ENCODE measurements around the gene DCAF15. TPM values are rescaled to one million over a fixed set of nuclear protein-coding genes. Genes with fewer than 3 reads are reported as not detected.

Gene DCAF15
- total RNA-seq, 1 experiment from 2014 or later, result 41.6 TPM

DNA sequence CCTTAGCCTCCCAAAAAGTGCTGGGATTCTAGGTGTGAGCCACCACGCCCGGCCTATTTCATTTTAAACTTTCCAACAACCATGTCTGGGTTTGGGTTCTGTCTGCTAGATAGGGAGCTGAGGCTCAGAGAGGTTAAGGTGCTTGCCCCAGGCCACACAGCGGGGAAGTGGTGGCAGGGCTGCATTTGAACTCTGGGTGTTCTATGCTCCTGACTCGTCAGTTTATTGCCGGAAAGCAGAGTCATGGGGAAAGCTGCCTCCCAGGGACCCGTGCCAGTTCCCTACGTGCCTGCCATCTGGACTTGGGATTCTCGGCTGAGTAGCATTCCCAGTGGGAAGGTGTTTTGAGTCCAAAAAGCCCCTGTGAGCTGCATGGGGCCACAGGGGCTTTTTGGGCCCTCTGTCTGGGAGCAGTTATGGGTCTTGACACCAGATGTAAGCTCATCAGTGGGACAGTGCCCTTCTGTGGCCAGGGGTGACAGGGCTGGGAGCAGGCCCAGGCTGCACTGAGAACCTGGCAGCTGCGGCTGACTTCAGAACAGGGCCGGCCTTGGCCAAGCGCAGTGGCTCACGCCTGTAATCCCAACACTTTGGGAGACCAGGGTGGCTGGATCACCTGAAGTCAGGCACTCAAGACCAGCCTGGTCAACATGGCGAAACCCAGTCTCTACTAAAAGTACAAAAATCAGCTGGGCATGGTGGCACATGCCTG, 42.9 kb downstream of the DCAF15 start:
- no peak for DNase-seq (ENCODE audit: low spot score)

DNA sequence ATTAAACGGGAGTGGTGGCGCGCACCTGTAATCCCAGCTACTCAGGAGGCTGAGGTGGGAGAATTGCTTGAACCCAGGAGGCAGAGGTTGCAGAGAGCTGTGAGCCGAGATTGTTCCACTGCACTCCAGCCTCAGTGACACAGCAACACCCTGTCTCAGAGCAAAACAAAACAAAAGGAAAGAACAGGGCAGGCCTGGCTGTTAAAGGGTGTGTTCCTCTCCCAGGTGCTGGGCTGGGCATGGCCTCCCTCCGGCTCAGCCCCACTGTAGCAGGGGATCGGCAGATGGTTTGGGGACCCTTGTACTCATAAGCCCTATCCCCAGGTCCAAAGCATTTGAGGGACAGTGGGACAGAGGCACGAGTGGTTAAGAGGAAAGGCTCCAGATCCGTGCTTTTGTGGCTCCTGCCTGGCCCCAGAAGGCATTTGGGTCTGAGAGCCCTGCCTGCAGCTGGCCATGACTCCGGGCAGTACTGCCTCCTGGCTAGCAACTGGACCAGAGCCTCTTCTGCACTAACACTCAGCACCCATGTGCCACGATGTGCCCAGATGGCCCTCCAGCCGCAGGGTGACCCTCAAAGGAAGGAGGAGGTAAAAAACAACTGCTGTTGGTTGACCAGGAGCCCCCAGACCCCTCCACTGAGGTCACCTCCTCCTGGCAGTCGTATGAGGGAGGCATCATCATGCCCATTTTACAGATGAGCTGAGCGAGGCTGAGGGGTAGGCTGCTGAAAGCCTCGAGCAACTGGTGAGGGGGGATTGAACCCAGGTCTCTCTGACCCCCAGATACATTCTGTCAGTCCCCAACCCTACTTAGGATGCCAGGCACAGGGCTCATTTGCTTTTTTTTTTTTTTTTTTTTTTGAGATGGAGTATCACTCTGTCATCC, 43.8 kb downstream of the DCAF15 start:
- DNase-seq (ENCODE audit: low spot score), result no peak

DNA sequence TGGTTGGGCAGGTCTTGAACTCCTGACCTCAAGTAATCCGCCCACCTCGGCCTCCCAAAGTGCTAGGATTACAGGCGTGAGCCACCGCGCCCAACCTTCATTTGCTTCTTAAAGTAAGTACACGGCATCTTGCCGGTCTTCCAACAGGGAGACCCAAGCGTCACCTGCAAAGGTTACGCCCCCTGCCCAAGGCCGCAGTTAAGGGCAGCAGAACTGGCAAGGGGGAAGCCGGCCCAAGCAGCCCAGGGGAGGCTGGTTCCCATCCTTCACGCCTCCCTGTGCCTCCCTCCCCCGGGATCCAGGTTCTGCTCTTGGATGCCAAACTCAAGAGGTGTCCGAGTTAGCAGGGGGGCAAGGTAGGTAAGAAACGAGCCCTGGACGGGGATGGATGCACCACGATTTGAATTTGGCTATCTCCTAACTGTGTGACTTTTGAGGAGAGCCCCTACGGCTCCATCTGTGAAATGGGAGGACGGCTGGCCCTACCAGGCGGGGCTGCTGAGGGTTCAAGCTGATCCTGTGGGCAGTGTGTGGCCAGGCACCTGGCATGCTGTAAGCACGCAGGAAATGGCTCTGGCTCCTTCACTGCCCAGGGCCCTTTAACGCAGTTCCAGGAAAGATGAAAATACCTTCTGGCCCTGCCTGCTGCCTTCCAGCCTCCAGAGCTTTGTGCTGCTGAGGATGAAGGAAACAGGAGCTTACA, 44.8 kb downstream of the DCAF15 start:
- no peak for DNase-seq (ENCODE audit: low spot score)

DNA sequence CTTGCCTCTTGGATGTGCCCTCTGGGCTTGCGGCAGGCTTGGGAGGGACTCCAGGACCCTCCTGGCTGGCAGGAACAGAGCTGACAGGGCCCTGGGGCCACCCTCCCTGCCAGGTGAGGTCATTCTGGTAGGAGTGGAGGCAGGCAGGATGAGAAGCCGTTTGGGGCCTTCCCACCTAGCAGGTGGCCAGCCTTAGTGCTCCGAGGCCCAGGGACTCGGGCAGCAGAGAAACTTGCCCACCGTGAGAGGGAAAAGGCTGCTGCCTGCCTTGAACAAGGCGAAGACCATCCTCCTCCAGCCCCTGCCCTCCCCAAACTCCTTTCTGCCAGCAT, 45.3 kb downstream of the DCAF15 start:
- no peak for DNase-seq (ENCODE audit: low spot score)

DNA sequence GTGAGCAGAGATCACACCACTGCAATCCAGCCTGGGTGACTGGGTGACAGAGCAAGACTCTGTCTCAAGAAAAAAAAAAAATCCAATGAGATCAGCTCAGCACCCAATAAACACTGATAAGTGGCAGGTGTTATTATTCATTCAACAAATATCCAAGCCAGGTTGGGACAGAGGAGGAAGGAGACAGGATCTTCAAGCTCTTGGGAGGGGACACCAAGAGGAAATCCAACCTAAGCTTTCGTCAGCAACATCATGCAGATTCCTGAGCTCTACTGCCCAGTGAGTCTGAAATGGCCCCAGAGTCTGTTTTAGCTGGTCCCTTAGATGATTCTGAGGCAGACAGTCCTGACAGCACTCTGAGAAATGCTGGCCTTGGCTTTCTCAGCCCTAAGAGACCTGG, 46.1 kb downstream of the DCAF15 start:
- DNase-seq (ENCODE audit: low spot score), result no peak

DNA sequence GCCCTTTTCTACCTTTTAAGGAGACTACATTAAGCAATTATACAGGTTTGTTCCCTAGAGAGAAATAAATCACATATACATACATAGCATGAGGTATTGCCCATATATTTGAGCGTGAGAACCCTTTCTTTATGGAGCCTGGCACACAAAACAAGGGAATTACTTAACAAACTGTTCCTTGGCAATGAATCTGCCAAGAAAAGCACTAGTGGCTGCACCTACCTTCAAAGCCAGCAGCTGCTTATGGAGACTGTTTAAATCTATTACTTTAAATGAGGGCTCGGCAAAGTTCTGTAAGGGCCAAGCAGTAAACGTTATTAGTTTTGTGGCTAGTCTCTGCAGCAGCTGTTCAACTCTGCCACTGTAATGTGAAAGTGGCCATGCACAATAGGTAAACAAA, 46.8 kb downstream of the DCAF15 start:
- no peak for DNase-seq (ENCODE audit: low spot score)

DNA sequence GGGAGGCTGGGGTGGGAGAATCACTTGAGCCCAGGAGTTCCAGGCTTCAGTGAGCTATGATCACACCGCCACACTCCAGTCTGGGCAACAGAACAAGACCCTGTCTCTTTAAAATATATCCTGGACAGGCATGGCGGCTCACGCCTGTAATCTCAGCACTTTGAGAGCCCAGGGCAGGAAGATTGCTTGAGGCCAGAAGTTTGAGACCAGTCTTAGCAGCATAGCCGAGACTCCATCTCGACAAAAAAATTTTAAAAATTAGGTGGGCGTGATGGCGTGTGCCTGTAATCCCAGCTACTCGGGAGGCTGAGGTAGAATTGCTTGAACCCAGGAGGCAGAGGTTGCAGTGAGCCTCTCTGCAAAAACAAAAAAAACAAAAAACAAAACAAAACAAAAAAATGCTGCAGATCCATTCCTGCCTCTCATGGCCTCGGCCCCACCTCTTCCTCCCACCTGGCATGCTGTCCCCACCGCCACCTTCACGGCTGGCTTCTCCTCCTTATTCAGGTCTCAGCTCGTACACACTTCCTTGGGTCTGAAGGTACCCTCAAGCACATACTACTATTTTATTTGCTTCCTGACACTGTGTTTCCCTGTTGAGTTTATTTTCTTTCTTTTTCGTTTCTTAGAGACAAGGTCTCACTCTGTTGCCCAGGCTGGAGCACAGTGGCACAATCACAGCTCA, 48.5 kb downstream of the DCAF15 start:
- no peak for DNase-seq (ENCODE audit: low spot score)

DNA sequence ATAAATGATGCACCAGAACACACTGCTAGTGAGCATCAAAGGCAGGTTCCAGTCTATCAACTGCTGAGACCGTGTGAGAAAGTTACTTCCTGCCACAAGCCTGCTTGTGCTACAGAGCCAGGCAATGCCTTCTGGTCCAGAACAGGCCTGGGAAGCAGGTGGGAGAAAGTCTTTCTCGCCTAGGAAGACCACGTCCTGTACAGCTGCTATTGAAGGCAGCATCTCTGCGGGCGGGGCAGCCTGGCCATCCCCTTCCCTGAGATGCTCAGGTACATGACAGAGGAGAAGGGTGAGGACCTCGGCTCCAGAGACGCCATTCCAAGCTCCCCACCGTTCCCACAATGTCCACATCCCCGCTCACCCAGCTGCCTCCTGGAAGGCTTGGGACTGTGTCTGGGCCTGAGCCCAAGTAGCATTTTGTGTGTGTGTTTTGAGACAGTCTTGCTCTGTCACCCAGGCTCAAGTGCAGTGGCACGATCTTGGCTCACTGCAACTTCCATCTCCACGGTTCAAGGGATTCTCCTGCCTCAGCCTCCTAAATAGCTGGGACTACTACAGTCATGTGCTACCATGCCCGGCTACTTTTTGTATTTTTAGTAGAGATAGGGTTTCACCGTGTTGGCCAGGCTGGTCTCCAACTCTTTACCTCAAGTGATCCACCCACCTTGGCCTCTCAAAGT, 50.4 kb downstream of the DCAF15 start:
- no peak for DNase-seq (ENCODE audit: low spot score)

DNA sequence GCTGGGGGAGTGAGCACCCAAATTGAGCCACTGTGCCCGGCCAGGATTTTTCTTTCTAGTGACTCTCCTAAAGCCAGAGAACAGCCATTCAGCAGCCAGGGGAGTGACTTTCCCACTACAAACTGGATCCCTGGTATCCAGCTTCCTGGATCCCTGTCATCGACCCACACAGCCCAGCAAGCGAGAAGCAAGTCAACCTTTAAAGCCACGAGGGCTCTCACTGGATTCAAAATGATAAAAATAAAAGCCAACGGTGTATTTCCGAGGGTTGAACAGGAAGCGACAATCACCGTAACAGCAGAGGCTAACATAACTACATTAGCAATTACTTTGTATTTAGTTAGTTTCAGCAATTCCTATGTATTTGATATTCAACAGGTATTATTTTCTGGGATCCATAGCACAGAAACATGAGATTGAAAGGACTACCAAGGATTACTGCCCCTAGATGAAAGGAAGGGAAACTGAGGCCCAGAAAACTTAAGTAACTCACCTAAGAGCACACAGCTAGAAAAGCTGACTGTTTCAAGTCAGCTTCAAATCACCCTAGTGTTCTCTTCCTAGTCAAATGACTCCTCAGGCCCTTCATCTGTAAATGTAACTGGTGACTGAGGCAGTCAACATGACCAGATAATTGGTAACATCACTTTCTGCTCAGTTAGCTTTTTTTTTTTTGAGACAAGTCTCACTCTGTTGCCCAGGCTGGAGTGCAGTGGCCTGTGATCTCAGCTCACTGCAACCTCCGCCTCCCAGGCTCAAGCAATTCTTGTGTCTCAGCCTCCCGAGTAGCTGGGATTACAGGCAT, 51.1 kb downstream of the DCAF15 start:
- DNase-seq (ENCODE audit: low spot score), result no peak

DNA sequence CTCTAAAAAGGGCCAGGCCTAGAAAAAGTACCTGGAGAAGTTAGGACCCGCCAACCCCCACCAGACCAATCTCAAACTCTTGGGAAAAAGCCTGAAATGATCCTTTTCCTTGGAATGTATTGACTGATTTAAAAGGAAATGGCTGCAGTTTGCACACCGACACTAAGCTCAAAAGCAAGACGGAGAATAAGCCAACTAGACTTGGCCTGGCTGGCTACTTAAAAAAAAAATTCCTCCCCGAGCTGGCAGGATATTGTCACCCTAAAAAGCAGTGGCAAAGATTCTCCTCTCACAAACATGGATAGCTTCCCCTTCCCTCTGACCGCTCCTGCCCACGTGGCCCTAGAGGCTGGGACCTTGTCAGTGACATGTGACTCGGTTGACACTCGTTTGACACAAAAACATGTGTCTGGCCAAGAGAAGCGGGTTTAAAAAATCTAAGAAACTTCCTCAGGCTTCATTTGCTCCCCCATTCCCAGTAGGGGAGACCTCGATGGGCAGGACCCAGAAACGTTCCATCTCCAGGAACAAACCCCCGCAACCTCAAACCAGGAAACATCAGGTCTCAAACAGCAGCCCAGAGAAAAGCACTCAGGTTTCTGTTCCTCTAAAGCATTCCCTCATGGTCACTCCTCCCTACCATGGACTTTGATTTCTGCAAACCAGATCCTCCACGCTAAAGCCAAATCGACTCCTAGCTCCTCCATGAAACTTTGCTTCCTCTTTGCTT, 52.5 kb downstream of the DCAF15 start:
- no peak for DNase-seq (ENCODE audit: low spot score)

DNA sequence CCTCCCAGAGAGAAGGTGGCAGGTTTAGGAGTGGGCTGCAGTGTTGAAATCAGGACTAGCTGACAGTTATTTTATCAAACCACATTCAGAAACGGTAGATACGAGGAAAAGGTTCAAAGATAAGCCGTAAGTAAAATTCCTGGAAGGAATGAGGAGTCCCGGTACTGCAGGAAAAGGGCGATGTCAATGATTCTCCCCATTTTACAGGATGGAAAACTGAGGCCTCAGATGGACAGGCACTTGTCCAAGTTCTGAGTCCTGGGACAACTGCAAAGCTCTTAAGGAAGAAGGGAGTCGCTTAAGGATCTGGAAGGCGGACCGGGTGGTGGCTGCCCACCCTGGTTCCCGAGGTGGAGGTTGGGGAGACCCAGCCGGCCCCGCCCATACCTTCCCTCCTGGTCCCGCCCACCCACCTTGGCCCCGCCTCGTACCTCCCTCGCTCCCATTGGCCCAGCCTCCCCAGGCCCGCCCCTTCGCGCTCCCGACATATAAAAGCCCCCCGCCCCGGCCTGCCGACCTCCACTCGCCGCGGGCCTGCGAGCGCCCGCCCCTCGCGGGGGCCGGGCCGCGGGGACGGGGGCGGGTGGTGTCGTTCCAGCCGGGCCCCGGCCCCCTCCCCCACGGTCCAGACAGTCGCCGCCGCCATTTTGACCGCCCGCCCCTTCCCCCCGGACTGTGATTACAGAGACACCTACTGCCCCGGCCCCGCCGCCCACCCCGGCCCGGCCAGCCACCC, 53.2 kb downstream of the DCAF15 start:
- DNase-seq (ENCODE audit: low spot score), result peak; percentile 70

DNA sequence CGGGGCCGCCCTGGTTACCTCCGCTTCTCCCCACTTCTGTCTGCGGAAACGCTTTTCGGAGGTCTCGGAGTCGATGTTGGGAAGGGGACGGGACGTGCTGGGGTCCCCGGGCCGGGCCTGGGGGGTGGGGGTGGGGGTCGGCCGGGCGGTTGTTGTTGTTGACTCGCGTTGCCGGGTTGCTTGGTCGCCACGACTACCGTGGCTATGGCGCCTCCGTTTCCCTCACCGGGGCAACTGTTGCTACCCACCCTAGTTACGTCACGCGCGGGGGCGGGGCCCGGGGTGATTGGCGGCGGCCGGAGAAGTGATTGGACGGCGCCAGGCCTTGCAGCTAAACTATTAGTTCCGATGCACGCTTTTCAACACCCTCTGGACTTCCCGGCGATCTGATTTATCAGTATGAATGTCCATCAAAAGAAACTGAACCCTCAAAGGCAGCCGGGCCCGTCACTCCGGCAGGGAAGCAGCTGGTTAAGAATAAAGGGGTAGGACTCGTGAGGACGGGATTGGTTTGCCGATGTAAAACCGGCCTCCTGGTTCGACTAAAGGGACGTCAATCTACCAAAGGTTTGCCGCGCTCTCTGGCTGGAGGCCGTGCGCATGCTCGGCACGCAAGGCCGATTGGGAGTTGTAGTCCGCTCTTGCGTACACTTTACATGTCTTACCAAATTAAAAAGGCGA, 53.9 kb downstream of the DCAF15 start, which contains the start of gene RFX1:
Gene RFX1 (minus strand): TSS at position 236 of the 681 bp plus-strand sequence. CDS start 12,477 bp downstream, outside the sequence.
- peak; percentile 100 for DNase-seq (ENCODE audit: low spot score)

DNA sequence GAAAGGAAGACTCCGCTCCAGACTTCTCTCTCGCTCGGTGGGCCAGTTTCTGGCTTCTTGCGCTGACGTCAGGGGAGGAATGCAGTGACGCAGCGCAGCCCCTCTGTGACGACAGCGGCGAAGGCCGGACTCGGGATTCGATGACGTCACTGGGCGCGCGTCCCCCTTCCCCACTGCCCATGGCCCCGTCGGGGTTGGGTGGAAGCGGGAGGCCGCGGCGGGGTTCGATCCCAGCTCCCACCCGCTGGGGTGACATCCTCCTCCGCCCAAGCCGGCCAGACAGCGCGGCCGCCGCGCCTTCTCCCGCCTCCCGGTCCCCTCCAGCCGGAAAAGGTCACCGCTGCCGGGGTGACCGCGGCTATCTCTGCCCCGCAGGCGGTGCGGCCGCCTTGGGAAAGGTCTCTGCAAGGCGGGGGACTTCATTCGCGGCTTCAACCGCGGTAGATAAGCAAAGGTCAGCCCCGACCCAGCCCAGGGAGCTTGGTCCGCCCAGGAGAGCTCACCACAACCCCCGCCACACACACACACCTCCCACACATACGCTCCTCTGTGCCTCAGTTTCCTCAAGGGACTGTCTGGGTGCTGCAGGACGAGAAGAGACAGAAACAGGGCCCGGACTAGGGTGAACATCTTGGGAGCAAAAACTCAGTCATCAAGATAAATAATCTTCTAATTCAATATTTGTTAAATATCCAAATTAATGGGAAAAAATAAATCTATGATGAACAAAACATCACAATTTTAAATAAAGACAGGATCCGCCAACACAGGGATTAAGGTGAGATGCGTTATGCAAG, 54.7 kb downstream of the DCAF15 start:
- DNase-seq (ENCODE audit: low spot score), result no peak

All from A172 (cell line).